Loucy (cell line): ENCODE results near the gene SPC25.

Experiments
- H2AFZ ChIP-seq: fragments of 200-600 bp; sonication (generic); 2 replicates; pipeline ENCODE4 v1.6.0; 2016; ENCODE audit warnings: antibody characterized with exemption, mild to moderate bottlenecking, low read length, moderate library complexity
- H3F3A ChIP-seq: fragments of 200-600 bp; 2 replicates; pipeline ENCODE4 v1.6.0; 2016; ENCODE audit warnings: antibody characterized with exemption, low read depth, mild to moderate bottlenecking
- H3K27me3 ChIP-seq: fragments of 200-600 bp; sonication (generic); 2 replicates; pipeline ENCODE4 v1.6.1; 2014; ENCODE audit warnings: low read length, mild to moderate bottlenecking; ENCODE audit not compliant: insufficient read depth, poor library complexity, severe bottlenecking
- H3K36me3 ChIP-seq: fragments of 200-600 bp; sonication (generic); 2 replicates; pipeline ENCODE4 v1.6.1; 2016; ENCODE audit warnings: low read length; ENCODE audit not compliant: insufficient read depth
- H3K4me1 ChIP-seq: fragments of 200-600 bp; sonication (generic); 2 replicates; pipeline ENCODE4 v1.5.1; 2014; ENCODE audit warnings: low read length, mild to moderate bottlenecking; ENCODE audit not compliant: insufficient read depth, poor library complexity, severe bottlenecking
- H3K4me2 ChIP-seq: fragments of 200-600 bp; sonication (generic); 2 replicates; pipeline ENCODE4 v1.6.0; 2014; ENCODE audit warnings: antibody characterized with exemption, low read length, low read depth, mild to moderate bottlenecking; ENCODE audit not compliant: poor library complexity, severe bottlenecking
- H3K4me3 ChIP-seq: fragments of 200-600 bp; sonication (generic); 2 replicates; pipeline ENCODE4 v1.5.1; 2014; ENCODE audit warnings: low read length, mild to moderate bottlenecking, mixed read lengths; ENCODE audit not compliant: poor library complexity, severe bottlenecking
- H3K79me2 ChIP-seq: fragments of 200-600 bp; sonication (generic); 2 replicates; pipeline ENCODE4 v1.6.1; 2014; ENCODE audit warnings: low read length; ENCODE audit not compliant: insufficient read depth
- H3K9ac ChIP-seq: fragments of 200-600 bp; sonication (generic); 2 replicates; pipeline ENCODE4 v1.6.0; 2014; ENCODE audit warnings: mild to moderate bottlenecking, low read depth, low read length, moderate library complexity; ENCODE audit not compliant: poor library complexity, severe bottlenecking
- H3K9me2 ChIP-seq: fragments of 200-600 bp; sonication (generic); replicated peaks from 2 replicates; pipeline ENCODE4 v1.6.1; 2016; ENCODE audit warnings: low read depth, low read length, mixed read lengths
- H3K9me3 ChIP-seq: fragments of 200-600 bp; sonication (generic); 2 replicates; pipeline ENCODE4 v1.6.1; 2014; ENCODE audit warnings: mild to moderate bottlenecking, antibody characterized with exemption, low read length, low read depth; ENCODE audit not compliant: insufficient read depth
- H4K20me1 ChIP-seq: fragments of 200-600 bp; sonication (generic); 2 replicates; pipeline ENCODE4 v1.6.0; 2014; ENCODE audit warnings: antibody characterized with exemption, low read length, mild to moderate bottlenecking; ENCODE audit not compliant: insufficient read depth, poor library complexity, severe bottlenecking
- CTCF ChIP-seq: fragments of 200-600 bp; sonication (generic); conservative IDR thresholded peaks from 2 replicates; pipeline ENCODE4 v1.5.1; 2014; ENCODE audit warnings: mild to moderate bottlenecking, antibody characterized with exemption, low read length
- EZH2phosphoT487 ChIP-seq: fragments of 200-600 bp; IDR thresholded peaks from 2 replicates; pipeline ENCODE4 v1.6.1; 2018; ENCODE audit warnings: antibody characterized with exemption, mild to moderate bottlenecking, moderate library complexity, borderline replicate concordance

The SPC25 gene

GRCh38 chr2:168852481-168852880 lies 37.7 kb downstream of the SPC25 start:
- H3K4me3 ChIP-seq: no peak overlapping the region
- H3K36me3 ChIP-seq: no peaks in the 10 kb centered on the region; the same call in 1 of the 2 replicates
- H3K9ac ChIP-seq: no peak overlapping the region
- no peaks in the 10 kb centered on the region for H3K9me2 ChIP-seq
- no peak overlapping the region for H2AFZ ChIP-seq
- H3K27me3 ChIP-seq: no peaks in the 10 kb centered on the region
- no peak overlapping the region for H3K4me2 ChIP-seq
- H3F3A ChIP-seq: no peaks in the 10 kb centered on the region
- H3K4me1 ChIP-seq: no peaks in the 10 kb centered on the region
- H3K9me3 ChIP-seq: no peaks in the 10 kb centered on the region
- H4K20me1 ChIP-seq: no peaks in the 10 kb centered on the region
- no peaks in the 10 kb centered on the region for H3K79me2 ChIP-seq
- TF ChIP-seq CTCF: no peak
- TF ChIP-seq EZH2phosphoT487: no peak

- Histone ChIP-seq H3K79me2 (no peaks in the 10 kb centered on the region), H3K9me3 (no peaks in the 10 kb centered on the region), H3F3A (no peaks in the 10 kb centered on the region), H3K4me3 (no peak overlapping the region), H2AFZ (no peak overlapping the region), H3K9ac (no peak overlapping the region), H3K4me1 (no peaks in the 10 kb centered on the region), H3K4me2 (no peak overlapping the region), H3K36me3 (no peaks in the 10 kb centered on the region; the same call in 1 of the 2 replicates), H3K27me3 (no peaks in the 10 kb centered on the region), H3K9me2 (no peaks in the 10 kb centered on the region), H4K20me1 (no peaks in the 10 kb centered on the region)
- TF ChIP-seq EZH2phosphoT487 (no peak), CTCF (no peak)
Observed at GRCh38 chr2:168851674-168852320, 38.4 kb downstream of the SPC25 start.

- H3K4me2 ChIP-seq: no peak overlapping the region
- no peaks in the 10 kb centered on the region for H3K9me3 ChIP-seq
- TF ChIP-seq CTCF: no peak
- no peak for TF ChIP-seq EZH2phosphoT487
- H3K9ac ChIP-seq: no peak overlapping the region
- no peaks in the 10 kb centered on the region for H3K79me2 ChIP-seq
- H3F3A ChIP-seq: no peaks in the 10 kb centered on the region
- no peaks in the 10 kb centered on the region for H3K4me1 ChIP-seq
- H3K27me3 ChIP-seq: no peaks in the 10 kb centered on the region
- H3K9me2 ChIP-seq: no peaks in the 10 kb centered on the region
- no peaks in the 10 kb centered on the region for H4K20me1 ChIP-seq
- no peak overlapping the region for H2AFZ ChIP-seq
- no peaks in the 10 kb centered on the region; the same call in 1 of the 2 replicates for H3K36me3 ChIP-seq
- no peak overlapping the region for H3K4me3 ChIP-seq
Observed at GRCh38 chr2:168850846-168851245, 39.4 kb downstream of the SPC25 start.
